IPS DF 6.9 (cell line): ENCODE data around the gene NSUN6.
"Not testable (repeated sequence)": the region's sequence is repeated elsewhere in the genome, so short reads cannot be mapped to it uniquely, and the experiment has no call there.

Source experiments
- DNase-seq: peaks from one replicate; pipeline ENCODE4 v3.0.0-alpha.2; 2013; ENCODE audit warnings: low read depth, low spot score
- H3K27ac ChIP-seq: one replicate; pipeline ENCODE4 v1.5.1; 2013; ENCODE audit warnings: low read length, control low read depth
- H3K27me3 ChIP-seq: 2 replicates; pipeline ENCODE4 v1.6.1; 2013; ENCODE audit warnings: mild to moderate bottlenecking, low read length; ENCODE audit not compliant: control insufficient read depth, insufficient read depth
- H3K36me3 ChIP-seq: 2 replicates; pipeline ENCODE4 v1.6.1; 2013; ENCODE audit warnings: low read length; ENCODE audit not compliant: control insufficient read depth, insufficient read depth
- H3K4me1 ChIP-seq: 2 replicates; pipeline ENCODE4 v1.6.1; 2013; ENCODE audit warnings: low read length; ENCODE audit not compliant: control insufficient read depth, insufficient read depth
- H3K4me3 ChIP-seq: 2 replicates; pipeline ENCODE4 v1.5.1; 2013; ENCODE audit warnings: mild to moderate bottlenecking, low read length
- H3K9me3 ChIP-seq: 2 replicates; pipeline ENCODE4 v1.6.1; 2013; ENCODE audit warnings: low read length, inconsistent platforms; ENCODE audit not compliant: control insufficient read depth, insufficient read depth
- WGBS: extraction: QIAGEN DNeasy Blood & Tissue Kit; methylation state at CpG from one replicate; pipeline ENCODE4 v1.1.7; 2013; ENCODE audit warnings: mixed read lengths, missing lambda C conversion rate; ENCODE audit not compliant: insufficient read length, insufficient coverage; 5-methylcytosine and 5-hydroxymethylcytosine counted together

The NSUN6 gene

DNA sequence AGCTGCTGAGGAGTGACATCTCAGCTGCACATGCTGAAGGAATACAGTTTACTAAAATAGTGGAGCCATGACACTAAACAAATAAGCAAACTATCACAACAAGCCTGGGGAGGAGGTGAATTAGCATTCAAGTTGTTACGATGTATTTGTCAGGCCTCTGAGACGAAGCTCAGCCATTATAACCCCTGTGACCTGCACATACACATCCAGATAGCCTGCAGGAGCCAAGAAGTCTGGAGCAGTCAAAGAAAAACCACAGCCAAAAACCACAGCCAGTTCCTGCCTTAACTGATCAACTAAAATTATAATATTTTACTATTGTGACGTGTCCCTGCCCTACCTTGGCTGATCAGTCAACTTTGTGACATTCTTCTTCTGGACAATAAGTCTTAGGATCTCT lies 68.6 kb downstream of the NSUN6 start:
- no CpG with 5 or more reads among the region's 3 CpGs for WGBS
- no peak overlapping the region for H3K4me3 ChIP-seq
- no peaks in the 10 kb centered on the region for H3K27me3 ChIP-seq
- H3K27ac ChIP-seq = no peak overlapping the region
- peaks cover 3% of the 10 kb centered on the region for H3K36me3 ChIP-seq
- no peak for DNase-seq
- no peaks in the 10 kb centered on the region for H3K9me3 ChIP-seq
- H3K4me1 ChIP-seq = no peaks in the 10 kb centered on the region

DNA sequence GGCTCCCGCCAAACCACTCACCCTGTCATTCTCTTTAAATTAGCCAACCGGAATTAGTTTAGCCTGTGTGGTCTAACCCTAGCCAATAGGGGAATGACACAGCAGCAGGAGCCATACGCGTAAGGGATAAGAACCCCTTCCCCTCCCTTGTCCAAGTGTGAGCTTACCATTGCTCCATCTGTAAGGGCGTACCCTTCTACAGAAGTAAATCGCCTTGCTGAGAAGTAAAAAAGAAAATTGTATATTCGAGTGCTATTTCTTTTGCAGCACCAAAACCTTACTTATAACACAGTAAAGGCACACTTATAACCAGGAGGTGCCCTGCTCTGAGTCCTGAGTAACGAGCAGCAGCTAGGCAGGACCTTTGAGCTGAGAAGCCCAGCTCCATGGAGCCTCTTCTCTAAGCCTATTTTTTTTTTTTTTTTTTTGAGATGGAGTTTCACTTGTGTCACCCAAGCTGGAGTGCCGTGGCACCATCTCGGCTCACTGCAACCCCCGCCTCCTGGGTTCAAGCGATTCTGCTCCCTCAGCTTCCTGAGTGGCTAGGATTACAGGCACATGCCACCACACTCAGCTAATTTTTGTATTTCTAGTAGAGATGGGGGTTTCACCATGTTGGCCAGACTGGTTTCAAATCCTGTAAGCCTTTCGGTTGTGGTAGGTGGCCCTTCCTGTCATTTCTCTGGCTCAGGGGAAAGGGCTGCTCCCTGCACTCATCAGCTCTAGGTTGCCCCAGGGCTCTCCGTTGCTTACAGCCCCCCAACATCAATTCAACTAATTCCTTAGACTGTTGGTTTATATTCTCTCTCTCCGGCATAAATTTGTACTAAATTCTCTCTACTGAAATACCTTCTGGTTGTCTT lies 73.3 kb downstream of the NSUN6 start:
- Histone ChIP-seq H3K27me3 (no peaks in the 10 kb centered on the region), H3K27ac (no peak overlapping the region), H3K4me3 (no peak overlapping the region), H3K9me3 (no peaks in the 10 kb centered on the region; the same call in 1 of the 2 replicates), H3K4me1 (no peaks in the 10 kb centered on the region), H3K36me3 (no peaks in the 10 kb centered on the region)
- no peak for DNase-seq
- no CpG with 5 or more reads among the region's 15 CpGs for WGBS

DNA sequence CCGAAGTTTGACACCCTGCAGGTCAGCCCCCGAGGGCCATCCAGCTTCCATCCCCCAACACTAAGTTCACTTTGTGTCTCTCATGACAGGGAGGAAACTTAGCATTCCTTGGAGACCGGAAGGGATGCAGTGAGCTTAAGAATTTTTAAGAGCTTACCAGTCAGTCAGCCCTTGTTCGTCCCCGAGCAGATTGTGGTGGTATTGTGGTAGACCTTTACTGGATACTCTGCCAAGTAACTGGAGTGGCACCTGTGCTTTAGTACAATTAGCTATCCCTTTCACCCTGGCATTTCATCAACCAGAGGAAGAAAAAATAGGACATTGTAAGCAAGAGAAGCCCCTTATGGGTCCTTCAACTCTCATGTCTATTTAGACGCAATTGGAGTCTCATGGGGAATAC lies 74.8 kb downstream of the NSUN6 start:
- no peaks in the 10 kb centered on the region for H3K27me3 ChIP-seq
- H3K27ac ChIP-seq = no peak overlapping the region
- no peak overlapping the region for H3K4me3 ChIP-seq
- no peaks in the 10 kb centered on the region for H3K36me3 ChIP-seq
- H3K9me3 ChIP-seq = no peaks in the 10 kb centered on the region; the same call in 1 of the 2 replicates
- no peaks in the 10 kb centered on the region for H3K4me1 ChIP-seq
- WGBS = no CpG with 5 or more reads among the region's 6 CpGs
- no peak for DNase-seq

DNA sequence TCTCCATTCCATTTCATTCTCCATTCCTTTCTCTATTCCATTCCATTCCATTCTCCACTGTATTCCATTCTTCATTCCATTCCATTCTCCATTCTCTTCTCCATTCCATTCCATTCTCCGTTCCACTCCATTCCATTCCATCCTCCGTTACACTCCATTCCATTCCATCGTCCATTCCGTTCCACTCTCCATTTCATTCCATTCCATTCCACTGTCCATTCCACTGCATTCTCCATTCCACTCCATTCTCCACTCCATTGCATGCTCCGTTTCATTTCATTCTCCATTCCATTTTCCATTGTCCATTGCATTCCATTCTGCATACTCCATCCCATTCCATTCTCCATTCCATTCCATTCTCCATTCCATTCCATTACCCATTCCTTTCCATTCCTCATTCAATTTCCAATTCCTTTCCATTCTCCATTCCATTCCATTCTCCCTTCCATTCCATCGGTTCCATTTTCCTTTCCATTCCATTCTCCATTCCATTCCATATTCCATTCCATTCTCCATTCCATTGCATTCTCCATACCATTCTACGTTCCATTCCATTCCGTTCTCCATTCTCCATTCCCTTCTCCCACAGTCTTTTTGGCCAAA lies 78.3 kb downstream of the NSUN6 start:
- WGBS = 100% methylated on average over 8 of the region's 8 CpGs
- no peak overlapping the region for H3K27ac ChIP-seq
- DNase-seq = no peak
- H3K4me1 ChIP-seq = no peaks in the 10 kb centered on the region
- no peaks in the 10 kb centered on the region for H3K27me3 ChIP-seq
- H3K4me3 ChIP-seq = no peak overlapping the region
- H3K9me3 ChIP-seq = no peaks in the 10 kb centered on the region; the same call in 1 of the 2 replicates
- no peaks in the 10 kb centered on the region for H3K36me3 ChIP-seq

DNA sequence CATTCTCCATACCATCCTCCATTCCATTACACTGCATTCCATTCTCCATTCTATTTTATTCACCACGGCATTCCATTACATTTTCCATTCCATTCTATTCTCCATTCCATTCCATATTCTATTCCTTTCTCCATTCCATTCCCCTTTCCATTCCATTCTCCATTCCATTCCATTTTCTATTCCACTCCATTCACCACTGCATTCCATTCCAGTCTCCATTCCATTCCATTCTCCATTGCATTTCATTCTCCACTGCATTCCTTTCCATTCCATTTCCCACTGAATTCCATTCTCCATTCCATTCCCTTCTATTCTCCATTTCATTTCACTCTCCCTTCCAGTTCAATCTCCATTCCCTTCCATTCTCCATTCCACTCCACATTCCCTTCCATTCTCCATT lies 79.6 kb downstream of the NSUN6 start:
- H3K9me3 ChIP-seq = no peaks in the 10 kb centered on the region; the same call in 1 of the 2 replicates
- no peaks in the 10 kb centered on the region for H3K36me3 ChIP-seq
- no peak overlapping the region for H3K4me3 ChIP-seq
- no peaks in the 10 kb centered on the region for H3K4me1 ChIP-seq
- H3K27ac ChIP-seq = no peak overlapping the region
- no peak for DNase-seq
- WGBS = 100% methylated on average over 1 of the region's 1 CpG
- H3K27me3 ChIP-seq = no peaks in the 10 kb centered on the region

DNA sequence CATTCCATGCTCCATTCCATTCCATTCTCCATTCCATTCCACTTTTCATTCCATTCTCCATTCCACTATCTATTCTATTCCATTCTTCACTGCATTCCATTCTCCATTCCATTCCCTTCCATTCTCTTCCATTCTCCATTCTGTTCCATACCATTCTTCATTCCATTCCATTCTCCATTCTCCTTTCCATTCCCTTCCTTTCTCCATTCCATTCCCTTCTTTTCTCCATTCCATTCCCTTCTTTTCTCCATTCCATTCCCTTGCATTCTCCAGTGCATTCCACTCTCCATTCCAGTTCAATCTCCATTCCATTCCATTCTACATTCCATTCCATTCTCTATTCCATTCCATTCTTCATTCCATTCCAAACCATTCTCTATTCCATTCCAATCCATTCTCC lies 80.3 kb downstream of the NSUN6 start:
- DNase-seq = no peak
- Histone ChIP-seq H3K4me3 (no peak overlapping the region), H3K4me1 (no peaks in the 10 kb centered on the region), H3K9me3 (no peaks in the 10 kb centered on the region; the same call in 1 of the 2 replicates), H3K27me3 (no peaks in the 10 kb centered on the region), H3K27ac (no peak overlapping the region), H3K36me3 (no peaks in the 10 kb centered on the region)

DNA sequence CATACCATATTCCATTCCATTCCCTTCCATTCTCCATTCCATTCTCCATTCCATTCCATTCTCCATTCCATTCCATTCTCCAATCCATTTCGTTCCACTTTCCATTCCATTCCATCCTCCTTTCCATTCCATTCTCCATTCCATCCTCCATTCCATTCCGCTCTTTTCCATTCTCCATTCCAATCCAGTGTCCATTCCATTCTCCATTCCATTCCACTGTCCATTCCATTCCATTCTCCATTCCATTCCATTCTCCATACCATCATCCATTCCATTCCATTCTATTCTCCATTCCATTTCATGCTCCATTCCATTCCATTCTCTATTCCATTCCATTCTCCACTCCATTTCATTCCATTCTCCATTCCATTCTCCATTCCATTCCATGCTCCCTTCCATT lies 81.0 kb downstream of the NSUN6 start:
- not testable (repeated sequence) for H3K27ac ChIP-seq, H3K4me3 ChIP-seq, H3K36me3 ChIP-seq, DNase-seq, H3K4me1 ChIP-seq, H3K27me3 ChIP-seq, H3K9me3 ChIP-seq
- 100% methylated on average over 2 of the region's 2 CpGs for WGBS

DNA sequence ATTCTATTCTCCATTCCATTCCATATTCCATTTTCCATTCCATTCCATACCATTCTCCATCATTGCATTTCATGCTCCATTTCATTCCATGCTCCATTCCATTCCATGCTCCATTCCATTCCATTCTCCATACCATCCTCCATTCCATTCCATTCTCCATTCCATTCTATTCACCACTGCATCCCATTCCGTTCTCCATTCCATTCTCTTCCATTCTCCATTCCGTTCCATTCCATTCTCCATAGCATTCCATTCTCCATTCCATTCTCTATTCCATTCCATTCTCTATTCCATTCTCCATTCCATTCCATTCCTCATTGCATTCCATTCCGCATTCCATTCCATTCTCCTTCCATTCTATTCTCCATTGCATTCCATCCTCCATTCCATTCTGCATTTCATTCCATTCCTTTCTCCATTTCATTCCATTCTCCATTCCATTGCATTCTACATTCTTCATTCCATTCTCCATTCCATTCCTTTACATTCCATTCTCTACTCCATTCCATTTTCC lies 84.0 kb downstream of the NSUN6 start:
- WGBS = 100% methylated on average over 3 of the region's 3 CpGs
- Histone ChIP-seq H3K4me1 (no peaks in the 10 kb centered on the region), H3K36me3 (no peaks in the 10 kb centered on the region), H3K27ac (no peak overlapping the region), H3K4me3 (no peak overlapping the region), H3K27me3 (no peaks in the 10 kb centered on the region), H3K9me3 (no peaks in the 10 kb centered on the region; the same call in 1 of the 2 replicates)
- DNase-seq = no peak

DNA sequence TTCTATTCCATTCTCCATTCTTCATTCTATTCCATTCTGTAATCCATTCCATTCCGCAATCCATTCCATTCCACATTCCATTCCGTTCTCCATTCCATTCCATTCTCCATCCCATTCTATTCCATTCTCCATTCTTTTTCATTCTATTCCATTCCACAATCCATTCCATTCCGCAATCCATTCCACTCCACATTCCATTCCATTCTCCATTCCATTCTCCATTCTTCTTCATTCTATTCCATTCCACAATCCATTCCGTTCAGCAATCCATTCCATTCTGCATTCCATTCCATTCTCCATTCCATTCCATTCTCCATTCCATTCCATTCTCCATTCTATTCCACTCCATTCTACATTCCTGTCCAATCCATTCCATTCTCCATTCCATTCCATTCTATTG lies 85.2 kb downstream of the NSUN6 start:
- Histone ChIP-seq H3K27me3 (no peaks in the 10 kb centered on the region), H3K9me3 (no peaks in the 10 kb centered on the region; the same call in 1 of the 2 replicates), H3K4me3 (no peak overlapping the region), H3K36me3 (peaks cover 2% of the 10 kb centered on the region; the same call in 1 of the 2 replicates), H3K4me1 (no peaks in the 10 kb centered on the region), H3K27ac (no peak overlapping the region)
- no peak for DNase-seq
- 96% methylated on average over 4 of the region's 4 CpGs for WGBS

DNA sequence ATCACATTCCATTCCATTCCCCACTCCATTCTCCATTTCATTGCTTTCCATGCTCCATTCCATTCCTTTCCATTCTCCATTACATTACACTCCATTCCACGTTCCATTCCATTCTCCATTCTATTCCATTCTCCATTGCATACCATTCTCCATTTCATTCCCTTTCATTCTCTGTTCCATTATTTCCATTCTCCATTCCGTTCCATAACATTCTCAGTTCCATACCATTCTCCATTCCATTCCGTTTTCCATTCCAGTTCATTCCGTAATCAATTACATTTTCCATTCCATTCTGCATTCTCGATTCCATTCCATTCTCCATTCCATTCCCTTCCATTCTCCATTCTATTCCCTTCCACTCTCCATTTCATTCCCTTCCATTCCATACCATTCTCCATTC lies 86.4 kb downstream of the NSUN6 start:
- Histone ChIP-seq H3K4me3 (no peak overlapping the region), H3K36me3 (peaks cover 2% of the 10 kb centered on the region; the same call in 1 of the 2 replicates), H3K27ac (no peak overlapping the region), H3K27me3 (no peaks in the 10 kb centered on the region), H3K4me1 (no peaks in the 10 kb centered on the region), H3K9me3 (no peaks in the 10 kb centered on the region; the same call in 1 of the 2 replicates)
- no peak for DNase-seq
- WGBS = 100% methylated on average over 5 of the region's 5 CpGs
